Smooth muscle cell (in vitro differentiated cells): Measurements from ENCODE around the gene PAFAH1B1. TPM values are rescaled to one million over a fixed set of nuclear protein-coding genes. Genes with fewer than 3 reads are reported as not detected.

Experiments
- DNase-seq: peaks from one replicate; lab custom pipeline; 2025; ENCODE audit not compliant: unreplicated experiment; lab: John Stamatoyannopoulos, UW
- H2AFZ ChIP-seq: fragments of 200-600 bp; sonication (generic); 2 replicates; pipeline ENCODE4 v1.6.0; 2016; ENCODE audit warnings: antibody characterized with exemption, low read depth, mild to moderate bottlenecking
- H3F3A ChIP-seq: fragments of 200-600 bp; sonication (generic); 2 replicates; pipeline ENCODE4 v1.6.0; 2017; ENCODE audit warnings: antibody characterized with exemption, low read depth
- H3K27ac ChIP-seq: fragments of 200-600 bp; sonication (generic); 2 replicates; pipeline ENCODE4 v1.5.1; 2016; ENCODE audit warnings: low read depth, mild to moderate bottlenecking
- H3K27me3 ChIP-seq: fragments of 200-600 bp; sonication (generic); 2 replicates; pipeline ENCODE4 v1.6.1; 2016; ENCODE audit warnings: low read depth, mild to moderate bottlenecking
- H3K36me3 ChIP-seq: fragments of 200-600 bp; sonication (generic); 2 replicates; pipeline ENCODE4 v1.5.1; 2016; ENCODE audit warnings: low read depth
- H3K4me1 ChIP-seq: fragments of 200-600 bp; sonication (generic); 2 replicates; pipeline ENCODE4 v1.5.1; 2016; ENCODE audit warnings: low read depth
- H3K4me2 ChIP-seq: fragments of 200-600 bp; sonication (generic); 2 replicates; pipeline ENCODE4 v1.6.0; 2016; ENCODE audit warnings: mild to moderate bottlenecking
- H3K4me3 ChIP-seq: fragments of 200-600 bp; sonication (generic); 2 replicates; pipeline ENCODE4 v1.5.1; 2016; ENCODE audit warnings: mild to moderate bottlenecking
- H3K79me2 ChIP-seq: fragments of 200-600 bp; sonication (generic); 2 replicates; pipeline ENCODE4 v1.6.0; 2016; ENCODE audit warnings: low read depth, mild to moderate bottlenecking
- H3K9ac ChIP-seq: fragments of 200-600 bp; sonication (generic); 2 replicates; pipeline ENCODE4 v1.6.0; 2016; ENCODE audit warnings: low read depth
- H3K9me3 ChIP-seq: fragments of 200-600 bp; sonication (generic); replicated peaks from 2 replicates; pipeline ENCODE4 v1.5.1; 2016; ENCODE audit warnings: low read depth
- H4K20me1 ChIP-seq: fragments of 200-600 bp; sonication (generic); 2 replicates; pipeline ENCODE4 v1.6.0; 2016; ENCODE audit warnings: low read depth
- CTCF ChIP-seq: fragments of 200-600 bp; sonication (generic); IDR thresholded peaks from 2 replicates; pipeline ENCODE4 v1.5.1; 2017; ENCODE audit warnings: borderline replicate concordance, mild to moderate bottlenecking, antibody characterized with exemption; ENCODE audit not compliant: insufficient read depth, poor library complexity, severe bottlenecking
- WGBS: methylation state at CpG from one replicate; pipeline ENCODE4 v1.1.7; 2016; ENCODE audit warnings: low lambda C conversion rate; 5-methylcytosine and 5-hydroxymethylcytosine counted together
- polyA plus RNA-seq: library from polyadenylated mRNA; unstranded; fragments of >200 nt; fragmentation: Nextera tagmentation; extraction: Ambion mirVana; gene quantifications from 2 replicates; pipeline ENCODE4 v1.2.1, GENCODE V29; 2016
- total RNA-seq: library from RNA; depleted of rRNA; stranded (reverse); fragments of >200 nt; gene quantifications from 2 replicates; pipeline ENCODE4 v1.2.3, GENCODE V29; 2014

The PAFAH1B1 gene
- total and polyA plus RNA-seq, 2 experiments from 2014 or later = 105 to 127 TPM

GRCh38 chr17:2701996-2702741, 108.7 kb downstream of the PAFAH1B1 start:
- H3K4me1 ChIP-seq = no peaks in the 10 kb centered on the region
- no peaks in the 10 kb centered on the region for H3K9me3 ChIP-seq
- 94% methylated on average over 22 of the region's 22 CpGs for WGBS
- H3K4me2 ChIP-seq = no peak overlapping the region
- H3K9ac ChIP-seq = no peak overlapping the region
- TF ChIP-seq CTCF = no peak
- H4K20me1 ChIP-seq = peaks cover 29% of the 10 kb centered on the region
- H3K27me3 ChIP-seq = no peaks in the 10 kb centered on the region
- no peak overlapping the region for H2AFZ ChIP-seq
- no peak overlapping the region for H3K4me3 ChIP-seq
- peaks cover 5% of the 10 kb centered on the region for H3K36me3 ChIP-seq
- H3K27ac ChIP-seq = no peak overlapping the region
- DNase-seq = no peak
- H3K79me2 ChIP-seq = peaks cover 15% of the 10 kb centered on the region
- no peaks in the 10 kb centered on the region for H3F3A ChIP-seq

GRCh38 chr17:2703181-2703580, 109.7 kb downstream of the PAFAH1B1 start:
- DNase-seq = no peak
- H3K27me3 ChIP-seq = no peaks in the 10 kb centered on the region
- H3K4me3 ChIP-seq = no peak overlapping the region
- H4K20me1 ChIP-seq = peaks cover 40% of the 10 kb centered on the region
- H3K9me3 ChIP-seq = no peaks in the 10 kb centered on the region
- no peak overlapping the region for H3K27ac ChIP-seq
- H3K9ac ChIP-seq = no peak overlapping the region
- H3K79me2 ChIP-seq = peaks cover 25% of the 10 kb centered on the region
- no peak overlapping the region for H3K4me2 ChIP-seq
- no peak overlapping the region for H2AFZ ChIP-seq
- no peak for TF ChIP-seq CTCF
- no peaks in the 10 kb centered on the region for H3K4me1 ChIP-seq
- 94% methylated on average over 20 of the region's 20 CpGs for WGBS
- no peaks in the 10 kb centered on the region for H3F3A ChIP-seq
- H3K36me3 ChIP-seq = peaks cover 5% of the 10 kb centered on the region

GRCh38 chr17:2703606-2704005, 110.2 kb downstream of the PAFAH1B1 start:
- no peak for TF ChIP-seq CTCF

More at GRCh38 chr17:2703606-2704005, 110.2 kb downstream of the PAFAH1B1 start:
- H2AFZ ChIP-seq = no peak overlapping the region
- no peak for DNase-seq
- H3K9ac ChIP-seq = no peak overlapping the region
- H3K36me3 ChIP-seq = peaks cover 5% of the 10 kb centered on the region
- H3K27me3 ChIP-seq = no peaks in the 10 kb centered on the region
- no peak overlapping the region for H3K4me2 ChIP-seq
- H3K27ac ChIP-seq = no peak overlapping the region
- WGBS = 97% methylated on average over 16 of the region's 16 CpGs
- no peaks in the 10 kb centered on the region for H3K4me1 ChIP-seq
- H4K20me1 ChIP-seq = peaks cover 43% of the 10 kb centered on the region
- no peak overlapping the region for H3K4me3 ChIP-seq
- no peaks in the 10 kb centered on the region for H3F3A ChIP-seq
- peaks cover 29% of the 10 kb centered on the region for H3K79me2 ChIP-seq
- H3K9me3 ChIP-seq = no peaks in the 10 kb centered on the region
